Activated CD4-positive, alpha-beta T cell treated with anti-CD3 and anti-CD28 coated beads for 4 hours (primary cell): ENCODE measurements around the gene CAMSAP1.
A peak's percentile ranks its signal among the peaks of the same experiment; 100 is the strongest.
"Not testable (repeated sequence)": the region's sequence is repeated elsewhere in the genome, so short reads cannot be mapped to it uniquely, and the experiment has no call there.

ENCODE experiments used
- DNase-seq, 2 donors: peaks; one replicate each; pipeline ENCODE4 v3.0.0-alpha.2; 2020

Gene CAMSAP1

DNA sequence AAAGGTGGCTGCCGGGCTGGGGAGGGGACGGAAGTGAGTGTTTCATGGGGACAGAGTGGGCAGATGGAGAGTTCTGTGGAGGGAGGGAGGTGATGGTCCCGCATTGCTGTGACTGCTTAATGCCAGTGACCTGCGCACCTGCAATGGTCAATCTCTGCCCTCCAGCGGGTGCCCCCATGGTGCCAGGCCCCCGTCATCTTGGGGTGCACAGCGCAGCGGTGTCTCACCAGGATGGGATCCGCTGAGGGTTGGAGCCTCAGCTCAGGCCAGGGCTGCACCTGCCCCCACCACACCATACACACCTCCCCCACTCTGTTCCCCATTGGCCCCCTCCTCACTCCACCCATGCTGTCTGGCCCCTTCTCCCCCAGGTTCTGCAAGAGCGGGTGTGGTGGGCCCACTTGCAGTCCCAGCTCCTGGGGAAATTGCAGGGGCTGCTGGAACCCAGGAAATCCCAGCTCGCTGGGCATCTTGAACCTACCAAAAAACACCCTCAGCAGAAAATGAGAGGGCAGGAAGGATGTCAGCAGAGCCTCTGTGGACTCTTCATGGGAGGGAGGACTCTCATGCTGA, 12.1 kb upstream of the CAMSAP1 start:
- no peak for DNase-seq

DNA sequence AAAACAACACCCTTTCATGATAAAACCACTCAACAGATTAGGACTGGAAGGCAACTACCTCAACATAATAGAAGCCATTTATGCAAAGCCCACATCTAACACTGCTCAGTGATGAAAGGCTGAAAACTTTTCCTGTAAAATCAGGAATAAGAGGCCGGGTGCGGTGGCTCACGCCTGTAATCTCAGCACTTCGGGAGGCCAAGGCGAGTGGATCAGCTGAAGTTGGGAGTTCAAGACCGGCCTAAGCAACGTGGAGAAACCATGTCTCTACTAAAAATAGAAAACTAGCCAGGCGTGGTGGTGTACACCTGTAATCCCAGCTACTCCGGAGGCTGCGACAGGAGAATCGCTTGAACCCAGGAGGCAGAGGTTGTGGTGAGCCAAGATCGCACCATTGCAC, 8.9 kb upstream of the CAMSAP1 start:
- not testable (repeated sequence) for DNase-seq

GRCh38 chr9:135914921-135915320, 7.6 kb upstream of the CAMSAP1 start:
- no peak for DNase-seq

DNA sequence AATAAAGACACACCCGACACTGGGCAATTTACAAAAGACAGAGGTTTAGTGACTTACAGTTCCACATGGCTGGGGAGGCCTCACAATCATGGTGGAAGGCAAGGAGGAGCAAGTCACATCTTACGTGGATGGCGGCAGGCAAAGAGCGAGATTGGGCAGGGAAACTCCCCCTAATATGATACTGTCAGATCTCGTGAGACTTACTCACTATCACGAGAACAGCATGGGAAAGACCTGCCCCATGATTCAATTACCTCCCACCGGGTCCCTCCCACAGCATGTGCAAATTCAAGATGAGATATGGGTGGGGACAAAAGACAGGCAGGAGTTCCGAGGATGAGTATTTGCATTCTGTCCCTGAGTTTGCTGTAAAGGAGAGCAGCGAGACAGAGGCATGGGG, 3.9 kb upstream of the CAMSAP1 start:
- not testable (repeated sequence) for DNase-seq

DNA sequence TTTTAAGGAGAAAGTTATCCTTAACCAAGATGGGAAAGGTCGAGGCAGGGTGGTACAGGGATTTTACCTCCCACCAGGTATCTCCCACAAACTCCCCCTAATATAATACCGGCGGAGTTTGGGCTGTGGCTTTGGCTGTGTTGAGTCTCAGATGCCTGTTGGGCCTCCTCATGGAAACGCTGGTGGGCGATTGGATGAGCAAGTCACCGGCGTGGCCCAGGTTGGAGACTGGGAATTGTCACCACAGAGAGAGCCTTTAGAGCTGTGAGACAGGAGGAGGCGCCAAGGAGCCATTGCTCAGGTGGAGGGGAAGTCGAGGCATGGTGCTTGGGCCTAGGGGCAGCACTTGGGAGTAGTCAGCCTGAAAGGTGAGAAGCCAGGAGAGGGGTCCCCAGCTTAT, 3.4 kb upstream of the CAMSAP1 start:
- DNase-seq: no peak

DNA sequence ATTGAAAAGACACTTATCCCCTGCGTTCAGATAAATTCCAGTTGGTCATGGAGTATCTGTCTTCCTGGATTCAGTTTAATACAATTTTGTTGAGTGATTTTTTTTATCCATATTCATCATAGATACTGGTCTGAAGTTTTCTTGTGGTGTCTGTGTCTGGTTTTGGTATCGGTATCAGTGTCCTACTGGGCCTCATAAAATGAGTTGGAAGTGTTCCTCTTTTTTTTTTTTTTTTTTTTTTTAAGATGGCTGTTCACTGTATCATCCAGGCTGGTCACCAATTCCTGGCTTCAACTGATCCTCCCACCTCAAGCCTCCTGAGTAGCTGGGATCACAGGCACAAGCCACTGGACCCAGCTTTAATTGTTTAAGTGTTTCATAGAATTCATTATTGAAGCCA, 2.9 kb upstream of the CAMSAP1 start:
- no peak for DNase-seq

GRCh38 chr9:135909371-135909770, 2.0 kb upstream of the CAMSAP1 start:
- no peak for DNase-seq

DNA sequence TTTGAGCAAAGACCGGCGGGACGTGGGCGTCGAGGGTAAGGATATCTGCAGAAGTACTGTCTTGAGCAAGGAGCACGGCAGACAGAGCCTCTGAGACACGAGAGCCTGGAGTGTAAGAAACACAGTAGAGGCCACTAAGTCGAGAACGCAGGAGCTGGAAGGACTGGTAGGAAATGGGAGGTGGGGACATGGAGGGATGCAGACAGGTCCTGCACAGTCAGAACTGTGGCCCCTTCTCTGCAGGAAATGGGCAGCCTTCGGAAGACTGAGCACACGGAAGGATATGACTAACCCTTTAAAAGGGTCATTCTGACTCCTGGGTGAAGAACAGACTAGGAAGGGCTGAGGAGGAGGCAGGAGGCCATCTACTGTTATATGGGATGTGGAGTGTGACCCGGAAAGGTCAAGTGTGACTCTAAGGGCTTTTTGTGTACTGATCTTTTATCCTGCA, 1.4 kb upstream of the CAMSAP1 start:
- DNase-seq: no peak

GRCh38 chr9:135908093-135908753, 877 bp upstream of the CAMSAP1 start:
- DNase-seq: peak in 1 of 2 donors; percentile 29

DNA sequence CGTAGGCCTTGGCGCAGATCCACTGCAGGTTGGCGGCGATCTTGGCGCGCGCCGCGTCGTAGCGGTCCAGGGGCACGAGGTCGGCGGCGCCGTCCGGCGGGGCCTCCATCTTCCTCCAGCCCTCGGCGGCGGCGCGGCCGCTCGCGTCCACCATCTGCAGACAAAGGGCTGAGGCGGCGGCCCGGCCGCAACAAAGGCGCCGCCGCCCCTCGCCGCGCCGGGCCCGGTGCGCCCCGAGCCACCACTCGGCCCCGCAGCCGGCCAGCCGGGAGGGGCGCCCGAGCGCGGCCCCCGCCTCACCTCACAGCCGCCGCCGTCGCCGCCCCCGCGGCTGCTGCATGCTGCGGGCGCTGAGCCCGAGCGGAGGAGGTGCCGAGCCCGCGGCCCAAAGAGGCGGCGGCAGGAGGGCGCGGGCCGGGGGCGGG, 328 bp downstream of the CAMSAP1 start:
- no peak for DNase-seq

DNA sequence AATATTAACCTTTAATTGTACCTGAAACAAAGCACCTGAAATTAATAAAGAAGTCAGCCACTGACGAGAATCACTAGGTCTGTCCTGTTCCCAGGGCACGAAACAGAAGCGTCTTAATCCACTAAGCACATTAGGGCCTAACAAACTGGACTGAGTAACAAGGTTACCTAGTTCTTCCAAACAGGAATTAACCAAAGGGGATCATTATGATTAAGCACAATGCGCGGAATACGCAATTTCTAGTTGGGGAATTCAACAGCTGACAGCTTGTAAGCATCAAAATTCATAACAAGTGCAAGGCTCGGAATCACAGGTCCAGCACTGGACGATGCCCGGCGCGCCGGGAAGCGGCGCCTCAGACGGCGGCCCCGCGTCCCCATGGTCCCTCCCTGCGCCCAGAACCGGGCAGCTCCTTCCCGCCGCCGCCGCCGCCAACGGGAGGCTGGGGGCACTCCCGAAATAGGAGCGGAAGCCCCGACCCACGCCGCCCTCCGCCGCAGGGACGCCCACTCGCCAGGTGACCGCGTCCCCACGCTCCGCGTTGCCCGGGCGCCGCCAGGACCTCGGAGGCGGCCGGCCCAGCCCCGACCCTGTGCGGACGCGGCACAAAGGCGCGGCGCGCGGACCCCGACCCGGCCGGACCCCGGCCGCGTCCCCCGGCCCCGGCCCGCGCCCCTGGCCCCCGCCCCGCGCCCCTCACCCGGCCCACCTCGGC, 898 bp downstream of the CAMSAP1 start:
- peak in 1 of 2 donors; percentile 20 for DNase-seq

DNA sequence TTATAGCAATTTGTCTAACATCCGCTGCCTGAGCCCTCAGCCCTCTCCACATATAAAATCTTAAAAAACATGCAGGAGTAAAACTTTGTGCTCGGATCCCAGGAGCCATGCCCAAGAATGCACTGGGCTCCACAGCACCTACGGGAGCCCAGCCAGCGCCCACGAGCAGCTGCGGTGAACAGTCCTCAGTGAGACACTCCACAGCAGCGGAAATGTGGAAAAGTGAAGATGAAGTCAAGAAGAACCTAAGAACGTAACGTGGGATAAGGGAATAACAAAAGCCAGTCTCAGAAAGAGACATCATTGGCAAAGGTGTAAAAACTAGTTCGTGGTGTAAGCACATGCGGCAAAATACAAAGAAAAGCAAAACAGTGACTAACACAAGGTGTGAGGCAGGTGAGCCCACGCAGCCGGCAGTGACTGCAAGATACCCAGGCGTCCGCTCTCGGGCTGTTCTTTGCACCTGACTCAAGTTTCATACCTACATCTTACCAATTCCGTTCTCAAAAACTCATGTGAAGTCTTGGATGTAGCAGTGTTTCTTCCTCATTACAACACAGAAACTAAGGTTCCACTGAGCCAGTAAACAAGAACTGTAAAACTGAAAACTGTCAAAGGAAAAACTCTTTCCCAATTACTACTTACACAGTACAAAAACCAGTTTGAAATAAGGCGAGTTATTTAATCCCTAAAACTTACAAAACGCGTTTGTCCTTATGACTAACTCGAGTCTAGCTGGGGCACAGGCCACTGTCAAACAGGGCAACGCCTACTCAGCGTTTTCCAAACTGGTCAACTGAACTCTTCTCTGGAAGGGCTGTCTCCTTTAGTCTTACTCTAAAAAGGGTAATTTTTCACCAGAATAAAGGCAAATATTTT, 1.7 kb downstream of the CAMSAP1 start:
- DNase-seq: peak; percentile 71 to 79

- DNase-seq: no peak
These were observed 3.4 kb downstream of the CAMSAP1 start for GRCh38 chr9:135903786-135904520.

DNA sequence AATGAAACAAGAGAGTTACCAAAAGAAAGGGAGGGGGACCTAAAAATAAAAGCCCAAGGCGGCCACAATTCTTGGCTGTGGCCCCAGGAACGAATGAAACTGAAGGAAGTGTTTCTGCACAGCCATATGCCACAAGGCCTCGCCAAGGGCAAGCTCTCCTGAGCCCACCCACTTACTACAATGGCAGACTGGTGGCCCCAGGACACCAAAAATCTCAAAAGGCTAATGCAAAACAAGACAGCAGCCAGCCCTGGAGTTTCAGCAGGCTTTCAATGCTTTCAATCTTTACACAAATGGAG, 4.0 kb downstream of the CAMSAP1 start:
- no peak for DNase-seq

- no peak for DNase-seq
These were observed 4.5 kb downstream of the CAMSAP1 start for GRCh38 chr9:135902655-135903357.

DNA sequence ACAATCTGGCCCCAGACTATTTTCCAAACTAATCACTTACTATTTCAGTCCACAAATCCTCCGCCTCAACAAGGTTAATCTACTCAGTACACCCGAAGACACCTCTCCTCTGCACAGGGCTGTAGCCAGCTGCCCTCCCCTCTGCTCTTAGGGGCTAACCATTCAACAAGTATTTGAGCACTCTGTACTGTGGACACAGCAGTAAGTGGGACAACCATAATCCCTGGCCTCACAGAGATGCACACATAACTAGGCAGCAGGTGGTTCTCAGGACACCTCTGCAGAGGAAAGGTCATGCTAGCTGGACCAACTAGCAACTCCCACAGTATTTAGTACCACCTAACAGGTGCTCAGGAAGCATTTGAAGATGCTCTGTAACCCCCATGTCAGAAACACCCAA, 5.5 kb downstream of the CAMSAP1 start:
- no peak for DNase-seq

DNA sequence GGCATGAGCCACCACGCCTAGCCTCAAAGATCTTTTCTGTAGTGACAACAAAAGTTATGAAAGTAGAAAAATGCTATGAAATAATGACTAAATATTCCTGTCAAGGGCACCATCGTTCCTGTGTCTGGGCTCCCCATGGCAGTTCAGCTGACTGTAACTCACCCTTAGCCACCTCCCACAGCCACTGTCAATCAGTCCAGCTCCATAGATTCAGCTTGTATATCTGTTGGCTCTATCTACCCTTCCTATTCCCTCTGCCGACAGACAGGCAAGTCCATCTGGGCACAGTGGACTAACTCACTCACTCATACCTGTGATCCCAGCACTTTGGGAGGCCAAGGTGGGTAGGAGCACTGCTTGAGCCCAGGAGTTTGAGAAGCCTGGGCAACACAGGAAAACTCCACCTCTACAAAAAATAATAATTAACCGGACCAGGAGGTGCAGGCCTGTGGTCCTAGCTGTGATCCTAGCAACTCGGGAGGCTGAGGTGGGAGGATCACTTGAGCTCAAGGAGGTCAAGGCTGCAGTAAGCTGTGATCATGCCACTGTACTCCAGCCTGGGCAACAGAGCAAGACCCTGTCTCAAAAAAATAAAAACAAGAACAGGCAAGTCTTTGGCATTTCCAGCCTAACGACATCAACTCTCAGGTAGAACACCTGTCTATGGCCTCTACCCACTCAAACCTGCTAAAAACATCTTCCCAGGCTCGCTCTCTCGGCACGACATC, 6.2 kb downstream of the CAMSAP1 start:
- no peak for DNase-seq

GRCh38 chr9:135898634-135899407, 8.5 kb downstream of the CAMSAP1 start:
- DNase-seq: no peak

- DNase-seq: no peak
These were observed 10.7 kb downstream of the CAMSAP1 start for GRCh38 chr9:135896626-135897025.

- no peak for DNase-seq
These were observed 11.1 kb downstream of the CAMSAP1 start for GRCh38 chr9:135896205-135896604.
